ENCODE measurements around the gene FOXN3.

Gene FOXN3

DNA sequence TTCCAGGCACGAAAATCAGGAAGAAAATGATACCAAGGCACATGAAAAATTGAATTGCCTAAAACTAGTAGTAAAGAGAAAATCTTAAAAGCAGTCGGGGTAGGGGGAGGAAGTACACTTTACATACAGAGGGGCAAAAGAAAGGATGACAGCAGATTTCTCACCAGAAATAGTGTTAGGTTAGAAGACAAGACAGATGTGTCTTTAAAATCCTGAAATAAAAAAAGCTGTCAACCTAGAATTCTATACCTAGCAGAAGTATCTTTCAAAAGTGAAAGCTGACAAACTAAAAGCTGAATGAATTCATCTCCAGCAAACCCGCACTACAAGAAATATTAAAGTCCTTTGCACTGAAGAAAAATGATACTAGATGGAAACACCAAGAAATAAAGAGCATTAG lies 280.4 kb downstream of the FOXN3 start:
- Histone ChIP-seq H3K4me1 (ENCODE audit: control insufficient read depth, low read depth, low read length) (peaks cover 4% of the 10 kb centered on the region), H3K4ac (ENCODE audit: low read depth, low read length) (no peak overlapping the region), H4K8ac (ENCODE audit: low read depth, low read length) (no peak overlapping the region), H3K18ac (ENCODE audit: low read length) (no peak overlapping the region), H2BK5ac (ENCODE audit: low read length) (no peak overlapping the region), H3K79me2 (ENCODE audit: control insufficient read depth, insufficient read depth, low read length) (no peaks in the 10 kb centered on the region), H2AK5ac (ENCODE audit: low read length) (no peak overlapping the region), H3K23ac (ENCODE audit: low read length) (no peak overlapping the region), H2BK120ac (ENCODE audit: low read depth, low read length) (no peak overlapping the region), H3K79me1 (ENCODE audit: low read length) (no peaks in the 10 kb centered on the region), H3K27me3 (ENCODE audit: insufficient read depth, low read length, poor library complexity) (no peaks in the 10 kb centered on the region), H3K4me3 (ENCODE audit: low read length) (no peak overlapping the region), H3K4me2 (ENCODE audit: low read length) (no peak overlapping the region), H3K36me3 (ENCODE audit: control insufficient read depth, insufficient read depth, low read length) (no peaks in the 10 kb centered on the region), H3K56ac (ENCODE audit: low read length) (no peak overlapping the region), H4K5ac (ENCODE audit: low read length) (no peak overlapping the region), H3K9ac (ENCODE audit: low read length) (no peak overlapping the region), H2BK15ac (replicated peaks; ENCODE audit: low read depth) (no peak overlapping the region), H3K27ac (ENCODE audit: low read depth, low read length) (no peak overlapping the region)
- no peak for DNase-seq
- no CpG with 5 or more reads among the region's 3 CpGs for WGBS (ENCODE audit: extremely low coverage, insufficient coverage, low lambda C conversion rate)

DNA sequence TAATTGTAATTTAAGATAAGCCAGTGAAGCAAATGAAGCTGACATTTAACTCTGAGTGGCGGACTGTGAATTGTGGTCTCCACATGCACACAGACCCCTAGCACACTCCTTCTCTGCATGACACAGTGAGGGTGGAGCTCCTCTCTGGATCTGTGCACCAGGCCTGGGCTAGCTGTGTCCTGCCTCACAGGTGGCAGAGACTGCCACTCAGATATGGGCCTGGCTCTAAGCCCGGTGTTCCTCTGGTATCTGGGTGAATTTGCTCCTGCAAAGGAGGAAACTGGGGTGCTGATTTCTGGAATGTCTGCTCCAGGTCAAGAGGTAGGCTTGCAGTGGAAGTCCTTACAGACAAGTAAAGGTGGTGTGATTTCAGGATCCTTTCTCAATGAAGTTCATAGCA lies 282.4 kb downstream of the FOXN3 start:
- no peak overlapping the region for H3K9ac ChIP-seq (ENCODE audit: low read length)
- H3K79me1 ChIP-seq (ENCODE audit: low read length) = no peaks in the 10 kb centered on the region
- no peak overlapping the region for H2BK15ac ChIP-seq (replicated peaks; ENCODE audit: low read depth)
- H3K79me2 ChIP-seq (ENCODE audit: control insufficient read depth, insufficient read depth, low read length) = no peaks in the 10 kb centered on the region
- no peak overlapping the region for H3K23ac ChIP-seq (ENCODE audit: low read length)
- no CpG with 5 or more reads among the region's 2 CpGs for WGBS (ENCODE audit: extremely low coverage, insufficient coverage, low lambda C conversion rate)
- no peak overlapping the region for H4K8ac ChIP-seq (ENCODE audit: low read depth, low read length)
- no peak overlapping the region for H3K27ac ChIP-seq (ENCODE audit: low read depth, low read length)
- H3K4me3 ChIP-seq (ENCODE audit: low read length) = no peak overlapping the region
- H3K4me1 ChIP-seq (ENCODE audit: control insufficient read depth, low read depth, low read length) = peaks cover under 1% of the 10 kb centered on the region
- H4K5ac ChIP-seq (ENCODE audit: low read length) = no peak overlapping the region
- H3K56ac ChIP-seq (ENCODE audit: low read length) = no peak overlapping the region
- H3K18ac ChIP-seq (ENCODE audit: low read length) = no peak overlapping the region
- H2BK120ac ChIP-seq (ENCODE audit: low read depth, low read length) = no peak overlapping the region
- H2AK5ac ChIP-seq (ENCODE audit: low read length) = no peak overlapping the region
- no peak overlapping the region for H2BK5ac ChIP-seq (ENCODE audit: low read length)
- H3K4me2 ChIP-seq (ENCODE audit: low read length) = no peak overlapping the region
- H3K27me3 ChIP-seq (ENCODE audit: insufficient read depth, low read length, poor library complexity) = no peaks in the 10 kb centered on the region
- no peaks in the 10 kb centered on the region for H3K36me3 ChIP-seq (ENCODE audit: control insufficient read depth, insufficient read depth, low read length)
- H3K4ac ChIP-seq (ENCODE audit: low read depth, low read length) = no peak overlapping the region
- DNase-seq = no peak

DNA sequence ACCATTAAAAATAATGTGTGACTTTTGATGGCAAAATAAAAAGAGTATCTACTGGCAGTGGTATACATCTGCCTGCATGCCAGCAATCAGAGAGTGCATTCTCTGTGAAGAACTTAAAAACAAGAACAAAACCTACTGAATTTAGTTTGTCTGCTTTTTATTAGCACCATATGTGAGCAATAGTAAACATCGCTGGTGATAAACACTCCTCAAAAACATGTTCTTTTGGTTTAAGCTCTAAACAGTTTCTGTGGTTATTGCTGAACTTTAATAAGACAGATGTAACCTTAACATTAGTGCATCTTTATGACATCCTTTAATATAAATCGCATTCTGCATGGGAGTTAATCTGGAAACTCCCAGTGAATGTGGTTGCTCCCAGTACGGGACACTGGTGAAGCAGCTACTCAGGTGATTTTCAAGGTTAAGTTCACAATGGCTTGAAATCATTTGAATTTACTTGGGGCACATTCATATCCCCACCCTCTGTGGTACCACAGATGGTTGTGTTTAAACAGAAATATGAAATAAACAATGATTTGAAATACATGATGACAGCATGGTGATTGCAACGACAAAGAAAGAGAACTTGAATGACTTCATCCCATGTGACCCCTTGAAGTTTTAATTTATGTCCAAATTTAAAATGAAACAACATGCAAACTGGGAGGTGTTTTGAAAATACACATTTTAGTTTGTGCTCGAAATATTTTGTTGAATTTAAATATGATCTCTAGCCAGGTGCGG lies 285.9 kb downstream of the FOXN3 start:
- H3K23ac ChIP-seq (ENCODE audit: low read length) = no peak overlapping the region

DNA sequence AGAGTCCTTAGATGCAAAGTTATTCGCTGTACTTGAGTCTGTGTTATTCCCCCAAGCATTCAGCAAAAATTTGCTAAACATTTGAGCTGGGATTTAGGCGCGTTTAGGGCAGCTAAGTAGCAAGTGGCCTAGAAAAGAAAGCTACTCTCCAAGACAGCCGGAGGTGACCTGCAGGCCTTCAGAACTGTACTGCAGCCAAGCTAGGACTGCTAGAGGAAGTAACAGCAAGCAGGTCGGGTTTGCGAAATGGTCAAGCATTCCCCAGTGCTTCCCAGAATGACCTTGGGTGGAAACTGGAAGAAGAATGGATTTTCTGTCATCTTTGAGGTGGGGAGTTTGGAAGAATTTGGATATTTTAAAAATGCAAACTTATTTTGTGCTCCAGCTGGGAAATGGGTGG lies 287.5 kb downstream of the FOXN3 start:
- no CpG with 5 or more reads among the region's 6 CpGs for WGBS (ENCODE audit: extremely low coverage, insufficient coverage, low lambda C conversion rate)

More for the DNA sequence above, 285.9 kb downstream of the FOXN3 start:
- Histone ChIP-seq H3K36me3 (ENCODE audit: control insufficient read depth, insufficient read depth, low read length) (no peaks in the 10 kb centered on the region), H3K4ac (ENCODE audit: low read depth, low read length) (no peak overlapping the region), H3K79me2 (ENCODE audit: control insufficient read depth, insufficient read depth, low read length) (no peaks in the 10 kb centered on the region), H3K27ac (ENCODE audit: low read depth, low read length) (no peak overlapping the region), H4K8ac (ENCODE audit: low read depth, low read length) (no peak overlapping the region), H3K4me3 (ENCODE audit: low read length) (no peak overlapping the region), H4K5ac (ENCODE audit: low read length) (no peak overlapping the region), H3K4me1 (ENCODE audit: control insufficient read depth, low read depth, low read length) (no peaks in the 10 kb centered on the region), H3K9ac (ENCODE audit: low read length) (no peak overlapping the region), H3K18ac (ENCODE audit: low read length) (no peak overlapping the region), H3K79me1 (ENCODE audit: low read length) (no peaks in the 10 kb centered on the region), H3K56ac (ENCODE audit: low read length) (no peak overlapping the region), H2BK5ac (ENCODE audit: low read length) (no peak overlapping the region), H2BK120ac (ENCODE audit: low read depth, low read length) (no peak overlapping the region), H2BK15ac (replicated peaks; ENCODE audit: low read depth) (no peak overlapping the region), H3K27me3 (ENCODE audit: insufficient read depth, low read length, poor library complexity) (no peaks in the 10 kb centered on the region), H3K4me2 (ENCODE audit: low read length) (no peak overlapping the region), H2AK5ac (ENCODE audit: low read length) (no peak overlapping the region)
- no peak for DNase-seq
- WGBS (ENCODE audit: extremely low coverage, insufficient coverage, low lambda C conversion rate) = no CpG with 5 or more reads among the region's 6 CpGs

DNA sequence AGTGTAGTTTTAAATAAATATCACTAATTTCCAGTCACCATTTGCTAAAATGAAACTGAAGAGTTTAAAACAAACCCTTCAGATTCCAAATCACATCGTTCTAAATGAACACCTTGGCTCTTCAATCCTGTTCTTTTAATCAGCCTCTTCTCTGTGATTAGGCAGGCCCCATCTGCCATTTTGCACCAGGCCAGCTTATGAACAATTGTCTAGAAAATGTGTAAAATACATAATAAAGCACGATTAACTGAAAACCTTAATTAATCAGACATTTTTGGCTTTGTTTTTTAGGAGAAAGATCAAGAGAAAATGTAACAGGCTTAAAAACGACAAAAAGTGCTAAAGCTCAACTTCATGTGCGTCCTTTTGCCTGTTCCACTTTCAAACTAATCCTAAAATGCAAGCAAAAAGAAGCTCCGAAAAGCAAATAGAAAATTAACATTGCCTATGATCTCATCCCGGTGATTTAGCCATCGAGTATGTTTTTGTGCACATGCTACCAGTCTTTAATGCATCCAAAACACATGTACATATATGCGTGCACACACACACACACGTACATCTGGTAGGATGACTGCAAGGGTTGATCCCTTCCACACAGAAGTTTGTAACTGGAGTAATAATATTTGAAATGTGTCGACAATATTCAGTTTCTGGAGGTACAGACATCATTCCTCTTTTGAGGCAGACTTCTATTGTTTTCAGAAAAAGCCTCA lies 288.6 kb downstream of the FOXN3 start:
- Histone ChIP-seq H3K23ac (ENCODE audit: low read length) (no peak overlapping the region), H3K4me3 (ENCODE audit: low read length) (no peak overlapping the region), H3K79me2 (ENCODE audit: control insufficient read depth, insufficient read depth, low read length) (no peaks in the 10 kb centered on the region), H3K9ac (ENCODE audit: low read length) (no peak overlapping the region), H3K4ac (ENCODE audit: low read depth, low read length) (no peak overlapping the region), H3K27me3 (ENCODE audit: insufficient read depth, low read length, poor library complexity) (no peaks in the 10 kb centered on the region), H3K79me1 (ENCODE audit: low read length) (no peaks in the 10 kb centered on the region), H4K5ac (ENCODE audit: low read length) (no peak overlapping the region), H3K4me1 (ENCODE audit: control insufficient read depth, low read depth, low read length) (no peaks in the 10 kb centered on the region), H2BK120ac (ENCODE audit: low read depth, low read length) (no peak overlapping the region), H2BK15ac (replicated peaks; ENCODE audit: low read depth) (no peak overlapping the region), H4K8ac (ENCODE audit: low read depth, low read length) (no peak overlapping the region), H3K27ac (ENCODE audit: low read depth, low read length) (no peak overlapping the region), H2BK5ac (ENCODE audit: low read length) (no peak overlapping the region), H2AK5ac (ENCODE audit: low read length) (no peak overlapping the region), H3K18ac (ENCODE audit: low read length) (no peak overlapping the region), H3K4me2 (ENCODE audit: low read length) (no peak overlapping the region), H3K36me3 (ENCODE audit: control insufficient read depth, insufficient read depth, low read length) (no peaks in the 10 kb centered on the region), H3K56ac (ENCODE audit: low read length) (no peak overlapping the region)
- DNase-seq = no peak
- WGBS (ENCODE audit: extremely low coverage, insufficient coverage, low lambda C conversion rate) = no CpG with 5 or more reads among the region's 10 CpGs

More for the DNA sequence above, 287.5 kb downstream of the FOXN3 start:
- no peak overlapping the region for H4K5ac ChIP-seq (ENCODE audit: low read length)
- H2BK120ac ChIP-seq (ENCODE audit: low read depth, low read length) = no peak overlapping the region
- no peaks in the 10 kb centered on the region for H3K4me1 ChIP-seq (ENCODE audit: control insufficient read depth, low read depth, low read length)
- no peak overlapping the region for H2BK5ac ChIP-seq (ENCODE audit: low read length)
- no peak overlapping the region for H2BK15ac ChIP-seq (replicated peaks; ENCODE audit: low read depth)
- no peak overlapping the region for H3K27ac ChIP-seq (ENCODE audit: low read depth, low read length)
- H3K79me2 ChIP-seq (ENCODE audit: control insufficient read depth, insufficient read depth, low read length) = no peaks in the 10 kb centered on the region
- H3K27me3 ChIP-seq (ENCODE audit: insufficient read depth, low read length, poor library complexity) = no peaks in the 10 kb centered on the region
- H3K18ac ChIP-seq (ENCODE audit: low read length) = no peak overlapping the region
- no peak overlapping the region for H4K8ac ChIP-seq (ENCODE audit: low read depth, low read length)
- no peak overlapping the region for H3K4ac ChIP-seq (ENCODE audit: low read depth, low read length)
- no peak overlapping the region for H3K9ac ChIP-seq (ENCODE audit: low read length)
- H3K4me3 ChIP-seq (ENCODE audit: low read length) = no peak overlapping the region
- H3K4me2 ChIP-seq (ENCODE audit: low read length) = no peak overlapping the region
- no peak overlapping the region for H2AK5ac ChIP-seq (ENCODE audit: low read length)
- H3K36me3 ChIP-seq (ENCODE audit: control insufficient read depth, insufficient read depth, low read length) = no peaks in the 10 kb centered on the region
- H3K23ac ChIP-seq (ENCODE audit: low read length) = no peak overlapping the region
- no peaks in the 10 kb centered on the region for H3K79me1 ChIP-seq (ENCODE audit: low read length)
- H3K56ac ChIP-seq (ENCODE audit: low read length) = no peak overlapping the region
- DNase-seq = no peak
